Measurements from ENCODE around the gene GIGYF2. TPM values are rescaled to one million over a fixed set of nuclear protein-coding genes. Genes with fewer than 3 reads are reported as not detected.

The GIGYF2 gene
- polyA plus RNA-seq, 1 donor from 2014 or later: 52.6 TPM

DNA sequence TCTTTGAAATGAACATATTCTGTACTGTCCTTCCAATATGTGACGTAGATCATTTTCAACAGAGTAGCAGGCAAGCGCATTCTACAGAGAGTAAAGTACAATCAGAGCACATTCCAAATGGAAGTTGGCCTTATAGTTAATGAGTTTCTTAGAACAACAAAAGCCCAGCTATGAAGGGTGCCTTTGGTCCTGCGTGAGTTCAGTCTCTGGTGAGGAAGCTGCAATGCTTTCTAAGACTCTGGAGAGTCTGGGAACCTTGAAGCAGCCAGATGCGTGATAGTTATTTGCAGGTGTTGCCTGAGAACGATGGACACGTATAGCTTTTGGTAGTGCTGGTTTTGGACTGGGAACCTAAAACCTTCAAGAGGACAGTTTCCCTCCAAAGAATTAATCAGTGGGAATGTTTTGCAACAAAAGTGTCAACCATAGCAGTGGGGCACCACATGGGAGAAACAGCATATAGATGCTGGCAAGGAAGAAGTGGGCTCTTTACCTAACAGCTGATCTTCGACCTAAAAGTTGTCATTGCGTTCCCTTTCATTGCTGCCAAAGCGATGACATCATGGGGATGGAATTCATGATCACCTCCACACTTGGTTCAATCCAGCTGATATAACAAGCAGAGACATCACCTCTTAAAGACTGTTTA lies 163.6 kb downstream of the GIGYF2 start:
- Histone ChIP-seq H3K4me3 (ENCODE audit: low read length) (no peak overlapping the region), H3K9me2 (ENCODE audit: insufficient read depth, low read length) (no peaks in the 10 kb centered on the region), H3F3A (ENCODE audit: insufficient read depth, low read length, poor library complexity, severe bottlenecking) (no peaks in the 10 kb centered on the region), H4K20me1 (ENCODE audit: insufficient read depth) (no peaks in the 10 kb centered on the region), H3K27me3 (ENCODE audit: insufficient read depth, low read depth, low read length) (no peaks in the 10 kb centered on the region), H3K27ac (ENCODE audit: low read length) (no peak overlapping the region), H3K4me2 (ENCODE audit: low read length) (no peak overlapping the region), H3K9ac (ENCODE audit: low read length) (no peak overlapping the region), H2AFZ (ENCODE audit: low read depth, low read length) (no peak overlapping the region), H3K9me3 (ENCODE audit: low read length) (no peaks in the 10 kb centered on the region), H3K79me2 (replicated peaks; ENCODE audit: insufficient read depth, low read length) (no peaks in the 10 kb centered on the region), H3K36me3 (ENCODE audit: insufficient read depth, low read length) (peaks cover 11% of the 10 kb centered on the region)
- no peak for TF ChIP-seq SMC3 (conservative IDR thresholded peaks at IDR 0.05; ENCODE audit: poor library complexity)
- TF ChIP-seq, protein P1, sequence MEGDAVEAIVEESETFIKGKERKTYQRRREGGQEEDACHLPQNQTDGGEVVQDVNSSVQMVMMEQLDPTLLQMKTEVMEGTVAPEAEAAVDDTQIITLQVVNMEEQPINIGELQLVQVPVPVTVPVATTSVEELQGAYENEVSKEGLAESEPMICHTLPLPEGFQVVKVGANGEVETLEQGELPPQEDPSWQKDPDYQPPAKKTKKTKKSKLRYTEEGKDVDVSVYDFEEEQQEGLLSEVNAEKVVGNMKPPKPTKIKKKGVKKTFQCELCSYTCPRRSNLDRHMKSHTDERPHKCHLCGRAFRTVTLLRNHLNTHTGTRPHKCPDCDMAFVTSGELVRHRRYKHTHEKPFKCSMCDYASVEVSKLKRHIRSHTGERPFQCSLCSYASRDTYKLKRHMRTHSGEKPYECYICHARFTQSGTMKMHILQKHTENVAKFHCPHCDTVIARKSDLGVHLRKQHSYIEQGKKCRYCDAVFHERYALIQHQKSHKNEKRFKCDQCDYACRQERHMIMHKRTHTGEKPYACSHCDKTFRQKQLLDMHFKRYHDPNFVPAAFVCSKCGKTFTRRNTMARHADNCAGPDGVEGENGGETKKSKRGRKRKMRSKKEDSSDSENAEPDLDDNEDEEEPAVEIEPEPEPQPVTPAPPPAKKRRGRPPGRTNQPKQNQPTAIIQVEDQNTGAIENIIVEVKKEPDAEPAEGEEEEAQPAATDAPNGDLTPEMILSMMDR (IDR thresholded peaks at IDR 0.05; ENCODE audit: poor library complexity, severe bottlenecking): no peak

DNA sequence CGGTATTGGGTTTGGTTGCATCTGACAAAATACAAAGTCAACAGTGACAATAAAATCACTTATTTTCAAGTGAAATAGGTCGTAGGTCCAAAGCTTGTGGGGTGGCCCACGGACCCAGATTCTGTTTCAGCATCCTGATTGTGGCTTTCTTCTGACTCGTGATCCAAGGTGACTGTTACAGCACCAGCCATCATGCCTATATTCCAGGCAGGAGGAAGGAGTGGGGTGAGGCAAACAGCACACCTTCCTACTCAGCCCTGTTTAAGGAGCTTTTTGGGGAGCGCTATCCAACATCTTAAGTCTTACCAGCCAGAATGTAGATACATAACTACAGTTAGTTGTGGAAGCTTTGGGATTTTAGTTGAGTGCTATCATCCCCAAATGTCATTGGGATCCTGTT lies 164.2 kb downstream of the GIGYF2 start:
- TF ChIP-seq RAD21 (conservative IDR thresholded peaks at IDR 0.05): no peak
- TF ChIP-seq SMC3 (conservative IDR thresholded peaks at IDR 0.05; ENCODE audit: poor library complexity): no peak
- no peak for TF ChIP-seq EZH2 (IDR thresholded peaks at IDR 0.05; ENCODE audit: borderline replicate concordance, insufficient read depth, low read length, poor library complexity, severe bottlenecking)
- TF ChIP-seq MXI1 (conservative IDR thresholded peaks at IDR 0.05; ENCODE audit: poor library complexity, severe bottlenecking): no peak
- no peak for TF ChIP-seq TAF1 (IDR thresholded peaks at IDR 0.05; ENCODE audit: low read depth)
- TF ChIP-seq EP300 (conservative IDR thresholded peaks at IDR 0.05; ENCODE audit: poor library complexity, severe bottlenecking): no peak
- TF ChIP-seq REST (IDR thresholded peaks at IDR 0.05; ENCODE audit: borderline replicate concordance): no peak
- TF ChIP-seq POLR2AphosphoS5 (IDR thresholded peaks at IDR 0.05): no peak
- TF ChIP-seq, protein P1 (IDR thresholded peaks at IDR 0.05; ENCODE audit: poor library complexity, severe bottlenecking): no peak
- Histone ChIP-seq H3F3A (ENCODE audit: insufficient read depth, low read length, poor library complexity, severe bottlenecking) (no peaks in the 10 kb centered on the region), H3K4me2 (ENCODE audit: low read length) (no peak overlapping the region), H3K9me3 (ENCODE audit: low read length) (no peaks in the 10 kb centered on the region), H4K20me1 (ENCODE audit: insufficient read depth) (no peaks in the 10 kb centered on the region), H3K9me2 (ENCODE audit: insufficient read depth, low read length) (no peaks in the 10 kb centered on the region), H3K9ac (ENCODE audit: low read length) (no peak overlapping the region), H3K79me2 (replicated peaks; ENCODE audit: insufficient read depth, low read length) (no peaks in the 10 kb centered on the region), H3K4me3 (ENCODE audit: low read length) (no peak overlapping the region), H3K27ac (ENCODE audit: low read length) (no peak overlapping the region), H3K36me3 (ENCODE audit: insufficient read depth, low read length) (peaks cover 11% of the 10 kb centered on the region), H3K27me3 (ENCODE audit: insufficient read depth, low read depth, low read length) (no peaks in the 10 kb centered on the region), H2AFZ (ENCODE audit: low read depth, low read length) (no peak overlapping the region)

Data from neural cell (in vitro differentiated cells).